ENCODE data around the gene CUEDC1. TPM values are rescaled to one million over a fixed set of nuclear protein-coding genes. Genes with fewer than 3 reads are reported as not detected.

CUEDC1 gene
- total and polyA plus RNA-seq, 11 donors = 29.6 to 68.5 (median 42.2) TPM

- intact Hi-C loops (cut with DNase I) = no loop called here
- H3K4me1 ChIP-seq = peaks cover 24 to 97% (median 85%) of the 10 kb centered on the region in 12 donors
These were observed 11.6 kb downstream of the CUEDC1 start for GRCh38 chr17:57943645-57944044.

GRCh38 chr17:57943140-57943539 is 12.1 kb downstream of the CUEDC1 start:
- Histone ChIP-seq H3K4me1 (peaks cover 22 to 97% (median 85%) of the 10 kb centered on the region in 12 donors), H3K27ac (peak overlapping the region in 11 of 12 donors; percentile 45 to 100 (median 65)), H3K9me3 (no peaks in the 10 kb centered on the region), H3K36me3 (no peaks in the 10 kb centered on the region), H3K27me3 (no peaks in the 10 kb centered on the region), H3K4me3 (no peak overlapping the region)
- no peak for TF ChIP-seq CTCF (IDR thresholded peaks at IDR 0.05)
- no peak for TF ChIP-seq POLR2A (IDR thresholded peaks at IDR 0.05)
- intact Hi-C loops (cut with DNase I) = no loop called here
- ATAC-seq (no peak), DNase-seq (no peak)
- 59 to 74% (median 65%) methylated on average over 6 of the region's 6 CpGs for WGBS, 4 donors

More at GRCh38 chr17:57943645-57944044, 11.6 kb downstream of the CUEDC1 start:
- H3K36me3 ChIP-seq = no peaks in the 10 kb centered on the region
- no peak for TF ChIP-seq POLR2A (IDR thresholded peaks at IDR 0.05)
- TF ChIP-seq CTCF (IDR thresholded peaks at IDR 0.05) = no peak
- peak overlapping the region in 11 of 12 donors; percentile 45 to 100 (median 65) for H3K27ac ChIP-seq
- ATAC-seq (no peak), DNase-seq (no peak)
- H3K27me3 ChIP-seq = no peaks in the 10 kb centered on the region
- 90 to 93% (median 90%) methylated on average over 3 of the region's 3 CpGs for WGBS, 4 donors
- H3K4me3 ChIP-seq = no peak overlapping the region
- no peaks in the 10 kb centered on the region for H3K9me3 ChIP-seq

GRCh38 chr17:57941384-57942370 is 13.5 kb downstream of the CUEDC1 start:
- H3K9me3 ChIP-seq = no peaks in the 10 kb centered on the region
- WGBS, 4 donors = 46 to 64% (median 54%) methylated on average over 10 of the region's 10 CpGs
- intact Hi-C loops (cut with DNase I) = no loop called here
- H3K36me3 ChIP-seq = no peaks in the 10 kb centered on the region
- ATAC-seq = no peak
- peak overlapping the region; percentile 3 to 100 (median 70) for H3K27ac ChIP-seq
- H3K4me3 ChIP-seq = no peak overlapping the region
- peaks cover 27 to 99% (median 88%) of the 10 kb centered on the region in 12 donors for H3K4me1 ChIP-seq
- TF ChIP-seq CTCF (IDR thresholded peaks at IDR 0.05) = no peak
- TF ChIP-seq POLR2A (IDR thresholded peaks at IDR 0.05) = no peak
- H3K27me3 ChIP-seq = no peaks in the 10 kb centered on the region
- DNase-seq = no peak

GRCh38 chr17:57940653-57941329 is 14.4 kb downstream of the CUEDC1 start:
- Histone ChIP-seq H3K9me3 (no peaks in the 10 kb centered on the region), H3K27ac (peak overlapping the region; percentile 3 to 100 (median 70)), H3K4me1 (peaks cover 29 to 99% (median 88%) of the 10 kb centered on the region in 12 donors), H3K27me3 (no peaks in the 10 kb centered on the region), H3K4me3 (no peak overlapping the region), H3K36me3 (no peaks in the 10 kb centered on the region)
- WGBS, 4 donors = 31 to 65% (median 50%) methylated on average over 4 to 5 of the region's 5 CpGs
- intact Hi-C loops (cut with DNase I) = no loop called here
- ATAC-seq (peak in 3 of 4 donors; percentile 19 to 53 (median 41)), DNase-seq (peak in 2 of 5 donors; percentile 40 to 57)
- no peak for TF ChIP-seq POLR2A (IDR thresholded peaks at IDR 0.05)
- TF ChIP-seq CTCF (IDR thresholded peaks at IDR 0.05) = no peak

Measured in heart left ventricle (tissue), 16 donors.